Measurements from ENCODE around the gene OR1S1. TPM values are rescaled to one million over a fixed set of nuclear protein-coding genes. Genes with fewer than 3 reads are reported as not detected.

The OR1S1 gene
- total and polyA plus RNA-seq, 12 donors, result not detected

DNA sequence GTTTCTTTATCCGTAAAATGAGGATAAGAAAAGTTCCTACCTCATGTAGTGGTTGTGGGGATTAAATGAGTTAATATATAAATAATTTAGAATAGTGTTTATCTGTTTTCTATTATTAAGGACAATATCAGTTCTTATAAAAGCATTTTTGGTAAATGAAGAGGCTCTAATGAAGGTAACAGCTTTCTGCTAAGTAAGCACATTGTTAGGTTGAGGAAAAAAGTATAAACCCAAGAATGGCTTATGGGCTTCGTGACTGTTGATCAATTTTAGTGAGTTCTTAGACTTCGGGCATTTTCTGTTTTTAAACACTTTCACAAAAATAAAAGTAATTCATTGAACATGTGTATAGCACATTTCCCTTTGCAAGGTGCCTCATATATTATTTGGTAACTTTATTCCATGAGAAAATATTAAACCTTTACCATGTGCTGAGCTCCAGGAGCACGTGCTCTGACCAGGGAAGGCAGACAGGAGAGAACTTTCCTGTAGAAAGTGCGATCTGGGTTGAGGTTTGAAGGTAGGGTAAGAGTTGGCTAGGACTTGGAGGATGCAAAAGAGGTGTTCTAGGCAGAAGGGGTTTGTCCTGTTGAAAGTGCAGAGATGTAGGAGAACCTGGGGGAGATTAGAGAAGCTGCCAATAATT is 35.0 kb upstream of the OR1S1 start:
- no peaks in the 10 kb centered on the region for H3K4me1 ChIP-seq (replicated peaks in 1 of 2)
- TF ChIP-seq, protein P1, sequence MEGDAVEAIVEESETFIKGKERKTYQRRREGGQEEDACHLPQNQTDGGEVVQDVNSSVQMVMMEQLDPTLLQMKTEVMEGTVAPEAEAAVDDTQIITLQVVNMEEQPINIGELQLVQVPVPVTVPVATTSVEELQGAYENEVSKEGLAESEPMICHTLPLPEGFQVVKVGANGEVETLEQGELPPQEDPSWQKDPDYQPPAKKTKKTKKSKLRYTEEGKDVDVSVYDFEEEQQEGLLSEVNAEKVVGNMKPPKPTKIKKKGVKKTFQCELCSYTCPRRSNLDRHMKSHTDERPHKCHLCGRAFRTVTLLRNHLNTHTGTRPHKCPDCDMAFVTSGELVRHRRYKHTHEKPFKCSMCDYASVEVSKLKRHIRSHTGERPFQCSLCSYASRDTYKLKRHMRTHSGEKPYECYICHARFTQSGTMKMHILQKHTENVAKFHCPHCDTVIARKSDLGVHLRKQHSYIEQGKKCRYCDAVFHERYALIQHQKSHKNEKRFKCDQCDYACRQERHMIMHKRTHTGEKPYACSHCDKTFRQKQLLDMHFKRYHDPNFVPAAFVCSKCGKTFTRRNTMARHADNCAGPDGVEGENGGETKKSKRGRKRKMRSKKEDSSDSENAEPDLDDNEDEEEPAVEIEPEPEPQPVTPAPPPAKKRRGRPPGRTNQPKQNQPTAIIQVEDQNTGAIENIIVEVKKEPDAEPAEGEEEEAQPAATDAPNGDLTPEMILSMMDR (IDR thresholded peaks at IDR 0.05), result no peak
- TF ChIP-seq POLR2A (IDR thresholded peaks at IDR 0.05), result no peak

DNA sequence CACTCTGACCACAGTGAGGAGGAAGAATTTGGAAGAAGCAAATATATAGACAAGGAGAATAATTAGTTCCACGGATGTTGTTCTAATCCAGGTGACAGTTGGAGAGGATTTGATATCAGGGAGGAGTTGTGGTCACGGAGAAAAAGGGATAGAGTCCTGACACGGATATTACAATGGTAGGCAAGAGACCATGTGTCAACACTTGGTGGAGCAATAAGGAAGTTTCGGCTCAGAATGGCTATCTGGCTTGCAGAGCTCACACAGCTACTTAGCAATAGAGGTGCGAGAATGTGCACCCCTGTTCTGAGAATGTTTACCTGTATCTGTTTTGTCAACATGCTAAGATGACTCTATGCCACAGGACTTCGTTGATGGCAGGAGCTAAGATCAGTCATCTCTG is 34.1 kb upstream of the OR1S1 start:
- Histone ChIP-seq H3K27me3 (no peaks in the 10 kb centered on the region), H3K9me3 (replicated peaks in 1 of 3) (no peaks in the 10 kb centered on the region), H3K36me3 (replicated peaks in 1 of 2) (no peaks in the 10 kb centered on the region), H3K4me3 (no peak overlapping the region), H3K27ac (no peak overlapping the region), H3K4me1 (replicated peaks in 1 of 2) (no peaks in the 10 kb centered on the region)
- DNase-seq, result no peak
- TF ChIP-seq, protein P1 (IDR thresholded peaks at IDR 0.05), result no peak
- no peak for TF ChIP-seq POLR2A (IDR thresholded peaks at IDR 0.05)
- intact Hi-C loops (cut with DNase I), result no loop called here
- 75 to 85% (median 79%) methylated on average over 6 of the region's 6 CpGs for WGBS, 4 donors

More for the DNA sequence above, 35.0 kb upstream of the OR1S1 start:
- intact Hi-C loops (cut with DNase I), result no loop called here
- Histone ChIP-seq H3K27me3 (no peaks in the 10 kb centered on the region), H3K9me3 (replicated peaks in 1 of 3) (no peaks in the 10 kb centered on the region), H3K36me3 (replicated peaks in 1 of 2) (no peaks in the 10 kb centered on the region), H3K4me3 (no peak overlapping the region), H3K27ac (no peak overlapping the region)
- no peak for DNase-seq
- 61 to 72% (median 64%) methylated on average over 5 of the region's 5 CpGs for WGBS, 4 donors

DNA sequence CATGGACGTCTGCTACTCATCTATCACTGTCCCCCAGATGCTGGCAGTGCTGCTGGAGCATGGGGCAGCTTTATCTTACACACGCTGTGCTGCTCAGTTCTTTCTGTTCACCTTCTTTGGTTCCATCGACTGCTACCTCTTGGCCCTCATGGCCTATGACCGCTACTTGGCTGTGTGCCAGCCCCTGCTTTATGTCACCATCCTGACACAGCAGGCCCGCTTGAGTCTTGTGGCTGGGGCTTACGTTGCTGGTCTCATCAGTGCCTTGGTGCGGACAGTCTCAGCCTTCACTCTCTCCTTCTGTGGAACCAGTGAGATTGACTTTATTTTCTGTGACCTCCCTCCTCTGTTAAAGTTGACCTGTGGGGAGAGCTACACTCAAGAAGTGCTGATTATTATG is 32.9 kb upstream of the OR1S1 start:
- TF ChIP-seq, protein P1 (IDR thresholded peaks at IDR 0.05), result no peak
- no peak for TF ChIP-seq POLR2A (IDR thresholded peaks at IDR 0.05)
- 63 to 68% (median 66%) methylated on average over 7 of the region's 7 CpGs for WGBS, 4 donors
- no peaks in the 10 kb centered on the region for H3K4me1 ChIP-seq (replicated peaks in 1 of 2)
- H3K4me3 ChIP-seq, result no peak overlapping the region
- no peak overlapping the region for H3K27ac ChIP-seq
- H3K27me3 ChIP-seq, result no peaks in the 10 kb centered on the region
- no peaks in the 10 kb centered on the region for H3K36me3 ChIP-seq (replicated peaks in 1 of 2)
- DNase-seq, result peak in 1 of 7 donors; percentile 1
- intact Hi-C loops (cut with DNase I), result no loop called here
- H3K9me3 ChIP-seq (replicated peaks in 1 of 3), result no peaks in the 10 kb centered on the region

DNA sequence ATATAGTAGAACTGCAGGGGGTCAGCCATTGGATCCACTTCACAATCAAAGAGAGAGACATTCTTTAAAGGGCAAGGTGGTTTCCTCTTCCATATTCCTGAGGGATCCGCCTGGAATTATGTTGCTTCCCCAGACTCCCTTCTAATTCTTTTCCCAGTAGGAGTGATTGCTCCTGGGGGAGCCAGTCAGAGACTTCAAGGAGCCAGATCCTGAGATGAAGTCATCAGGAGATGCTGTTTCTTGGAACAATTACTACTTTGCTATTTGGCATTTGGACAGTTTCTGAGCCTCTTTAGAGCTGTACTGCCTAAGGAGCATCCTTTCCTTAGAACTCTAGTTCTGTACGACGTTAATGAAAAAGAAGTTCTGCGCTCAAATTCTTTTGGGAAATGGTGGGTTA is 25.6 kb upstream of the OR1S1 start:
- intact Hi-C loops (cut with DNase I), result no loop called here
- WGBS, 4 donors, result 81 to 85% (median 85%) methylated on average over 4 of the region's 4 CpGs
- DNase-seq, result no peak
- H3K27ac ChIP-seq, result no peak overlapping the region
- TF ChIP-seq, protein P1 (IDR thresholded peaks at IDR 0.05), result no peak
- TF ChIP-seq POLR2A (IDR thresholded peaks at IDR 0.05), result no peak
- no peaks in the 10 kb centered on the region for H3K9me3 ChIP-seq (replicated peaks in 1 of 3)
- H3K36me3 ChIP-seq (replicated peaks in 1 of 2), result no peaks in the 10 kb centered on the region
- H3K4me3 ChIP-seq, result no peak overlapping the region
- no peaks in the 10 kb centered on the region for H3K4me1 ChIP-seq (replicated peaks in 1 of 2)
- no peaks in the 10 kb centered on the region for H3K27me3 ChIP-seq

Measured in adrenal gland (tissue), 12 donors.